ENCODE data around the gene NELFE.
"Not testable (repeated sequence)": the region's sequence is repeated elsewhere in the genome, so short reads cannot be mapped to it uniquely, and the experiment has no call there.

Gene NELFE

DNA sequence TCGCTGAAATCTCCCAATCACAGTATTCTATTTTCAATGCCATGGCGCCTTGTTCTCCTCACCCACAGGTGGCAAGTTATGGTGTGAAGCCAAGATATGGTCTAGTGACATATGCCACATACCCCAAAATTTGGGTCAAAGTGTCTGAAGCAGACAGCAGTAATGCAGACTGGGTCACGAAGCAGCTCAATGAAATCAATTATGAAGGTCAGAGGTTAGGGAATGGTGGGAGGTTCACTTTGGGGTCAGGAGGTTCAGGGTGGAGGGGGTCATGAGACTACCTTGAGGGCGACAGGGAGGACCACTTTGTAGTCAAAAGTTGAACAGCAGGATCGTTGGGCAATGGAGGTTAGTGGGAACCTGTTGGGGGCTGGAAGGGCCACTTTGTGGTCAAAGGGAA, 10.5 kb downstream of the NELFE start:
- no peak for DNase-seq

- DNase-seq, result no peak
These were observed 10.9 kb downstream of the NELFE start for GRCh38 chr6:31947864-31948263.

GRCh38 chr6:31947070-31947675, 11.6 kb downstream of the NELFE start:
- no peak for DNase-seq

GRCh38 chr6:31946370-31946885, 12.3 kb downstream of the NELFE start:
- no peak for DNase-seq

DNA sequence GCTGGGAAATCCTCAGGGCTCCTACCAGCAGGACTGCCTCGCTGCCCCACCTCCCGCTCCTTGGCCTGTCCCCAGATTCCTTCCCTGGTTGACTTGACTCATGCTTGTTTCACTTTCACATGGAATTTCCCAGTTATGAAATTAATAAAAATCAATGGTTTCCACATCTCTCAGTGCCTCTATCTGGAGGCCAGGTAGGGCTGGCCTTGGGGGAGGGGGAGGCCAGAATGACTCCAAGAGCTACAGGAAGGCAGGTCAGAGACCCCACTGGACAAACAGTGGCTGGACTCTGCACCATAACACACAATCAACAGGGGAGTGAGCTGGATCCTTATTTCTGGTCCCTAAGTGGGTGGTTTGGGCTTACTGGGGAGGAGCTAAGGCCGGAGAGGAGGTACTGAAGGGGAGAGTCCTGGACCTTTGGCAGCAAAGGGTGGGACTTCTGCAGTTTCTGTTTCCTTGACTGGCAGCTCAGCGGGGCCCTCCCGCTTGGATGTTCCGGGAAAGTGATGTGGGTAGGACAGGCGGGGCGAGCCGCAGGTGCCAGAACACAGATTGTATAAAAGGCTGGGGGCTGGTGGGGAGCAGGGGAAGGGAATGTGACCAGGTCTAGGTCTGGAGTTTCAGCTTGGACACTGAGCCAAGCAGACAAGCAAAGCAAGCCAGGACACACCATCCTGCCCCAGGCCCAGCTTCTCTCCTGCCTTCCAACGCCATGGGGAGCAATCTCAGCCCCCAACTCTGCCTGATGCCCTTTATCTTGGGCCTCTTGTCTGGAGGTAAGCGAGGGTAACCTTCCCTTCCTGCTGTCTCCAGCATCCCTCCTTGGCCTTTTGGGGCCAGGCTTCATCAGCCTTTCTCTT, 13.0 kb downstream of the NELFE start, which contains the start of gene CFB:
TSS of gene CFB (plus strand) at position 589 of the 863 bp plus-strand sequence. CDS start at position 716, 127 bp downstream.
- peak; percentile 11 for DNase-seq

DNA sequence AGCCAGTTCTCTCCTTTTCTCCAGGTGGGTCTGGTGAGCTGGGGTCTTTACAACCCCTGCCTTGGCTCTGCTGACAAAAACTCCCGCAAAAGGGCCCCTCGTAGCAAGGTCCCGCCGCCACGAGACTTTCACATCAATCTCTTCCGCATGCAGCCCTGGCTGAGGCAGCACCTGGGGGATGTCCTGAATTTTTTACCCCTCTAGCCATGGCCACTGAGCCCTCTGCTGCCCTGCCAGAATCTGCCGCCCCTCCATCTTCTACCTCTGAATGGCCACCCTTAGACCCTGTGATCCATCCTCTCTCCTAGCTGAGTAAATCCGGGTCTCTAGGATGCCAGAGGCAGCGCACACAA, 13.6 kb downstream of the NELFE start:
- no peak for DNase-seq

DNA sequence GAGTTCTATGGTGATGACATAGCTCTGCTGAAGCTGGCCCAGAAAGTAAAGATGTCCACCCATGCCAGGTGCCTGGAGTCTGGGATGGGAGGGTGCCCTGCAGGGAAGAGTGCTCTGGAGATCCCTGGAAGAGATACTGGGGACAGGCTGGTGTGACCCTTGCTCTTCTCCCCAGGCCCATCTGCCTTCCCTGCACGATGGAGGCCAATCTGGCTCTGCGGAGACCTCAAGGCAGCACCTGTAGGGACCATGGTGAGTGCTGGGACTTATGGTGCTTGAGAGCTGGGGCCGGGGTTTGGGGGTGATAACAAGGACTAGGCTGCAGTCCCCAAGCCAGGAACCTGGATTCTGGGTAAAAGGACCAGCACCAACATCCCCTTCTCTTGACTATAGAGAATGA, 15.0 kb downstream of the NELFE start:
- DNase-seq, result no peak

- no peak for DNase-seq
These were observed 18.5 kb downstream of the NELFE start for GRCh38 chr6:31940256-31940664.

GRCh38 chr6:31935823-31936222, 22.9 kb downstream of the NELFE start:
- DNase-seq, result no peak

- no peak for DNase-seq
These were observed 23.8 kb downstream of the NELFE start for GRCh38 chr6:31935021-31935420.

DNA sequence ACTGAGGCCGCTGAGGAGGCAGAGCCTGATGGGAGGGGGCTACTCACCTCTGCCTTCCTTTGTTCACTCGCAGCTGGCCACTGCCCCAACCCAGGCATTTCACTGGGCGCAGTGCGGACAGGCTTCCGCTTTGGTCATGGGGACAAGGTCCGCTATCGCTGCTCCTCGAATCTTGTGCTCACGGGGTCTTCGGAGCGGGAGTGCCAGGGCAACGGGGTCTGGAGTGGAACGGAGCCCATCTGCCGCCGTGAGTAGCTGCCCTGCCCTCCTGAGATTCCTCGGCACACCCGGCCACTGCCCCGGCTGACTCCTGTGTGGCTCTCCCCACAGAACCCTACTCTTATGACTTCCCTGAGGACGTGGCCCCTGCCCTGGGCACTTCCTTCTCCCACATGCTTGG, 25.2 kb downstream of the NELFE start:
- no peak for DNase-seq

DNA sequence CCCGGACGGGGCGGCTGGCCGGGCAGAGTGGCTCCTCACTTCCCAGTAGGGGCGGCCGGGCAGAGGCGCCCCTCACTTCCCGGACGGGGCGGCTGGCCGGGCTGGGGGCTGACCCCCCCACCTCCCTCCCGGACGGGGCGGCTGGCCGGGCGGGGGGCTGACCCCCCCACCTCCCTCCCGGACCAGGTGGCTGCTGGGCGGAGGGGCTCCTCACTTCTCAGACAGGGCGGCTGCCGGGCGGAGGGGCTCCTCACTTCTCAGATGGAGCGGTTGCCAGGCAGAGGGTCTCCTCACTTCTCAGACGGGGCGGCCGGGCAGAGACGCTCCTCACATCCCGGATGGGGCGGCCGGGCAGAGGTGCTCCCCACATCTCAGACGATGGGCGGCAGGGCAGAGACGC, 26.6 kb downstream of the NELFE start:
- not testable (repeated sequence) for DNase-seq

GRCh38 chr6:31930962-31931361, 27.8 kb downstream of the NELFE start:
- DNase-seq, result no peak

- DNase-seq, result no peak
These were observed 30.2 kb downstream of the NELFE start for GRCh38 chr6:31928672-31928939.

GRCh38 chr6:31927863-31928671, 30.7 kb downstream of the NELFE start:
- no peak for DNase-seq

DNA sequence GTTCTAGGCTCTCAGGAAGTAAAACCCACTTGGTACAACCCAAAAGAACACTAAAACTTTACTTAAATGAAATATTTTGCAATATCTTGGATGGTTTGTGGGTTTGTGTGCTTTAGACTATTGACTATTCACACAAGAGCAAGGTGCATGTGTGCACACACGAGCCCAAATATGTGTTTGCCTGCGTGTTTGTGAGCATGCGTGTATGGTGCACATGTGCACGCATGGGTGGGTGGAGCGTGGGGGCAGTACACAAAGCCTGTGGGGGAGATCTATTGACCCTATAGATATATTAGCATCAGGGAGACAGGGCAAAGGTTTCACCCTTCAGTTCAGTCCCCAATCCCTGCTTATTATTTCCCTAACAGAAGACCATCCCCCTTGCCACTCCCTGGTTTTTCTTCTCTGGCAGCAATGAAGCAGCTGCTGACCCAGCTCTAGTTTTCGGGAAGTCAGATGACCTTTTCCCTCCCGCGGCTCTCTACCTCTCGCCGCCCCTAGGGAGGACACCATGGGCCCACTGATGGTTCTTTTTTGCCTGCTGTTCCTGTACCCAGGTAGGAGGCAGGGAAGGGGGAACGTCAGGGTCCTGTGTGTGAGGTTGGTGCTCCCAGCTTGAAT, 31.4 kb downstream of the NELFE start, which contains the start of gene C2:
TSS of gene C2 (plus strand) at position 476 of the 621 bp plus-strand sequence. CDS start at position 512, 36 bp downstream.
- no peak for DNase-seq

- DNase-seq, result peak; percentile 48
These were observed 35.8 kb downstream of the NELFE start for GRCh38 chr6:31922942-31923341.

GRCh38 chr6:31920811-31921210, 38.0 kb downstream of the NELFE start:
- no peak for DNase-seq

GRCh38 chr6:31919624-31920303, 39.0 kb downstream of the NELFE start:
- DNase-seq, result no peak

DNA sequence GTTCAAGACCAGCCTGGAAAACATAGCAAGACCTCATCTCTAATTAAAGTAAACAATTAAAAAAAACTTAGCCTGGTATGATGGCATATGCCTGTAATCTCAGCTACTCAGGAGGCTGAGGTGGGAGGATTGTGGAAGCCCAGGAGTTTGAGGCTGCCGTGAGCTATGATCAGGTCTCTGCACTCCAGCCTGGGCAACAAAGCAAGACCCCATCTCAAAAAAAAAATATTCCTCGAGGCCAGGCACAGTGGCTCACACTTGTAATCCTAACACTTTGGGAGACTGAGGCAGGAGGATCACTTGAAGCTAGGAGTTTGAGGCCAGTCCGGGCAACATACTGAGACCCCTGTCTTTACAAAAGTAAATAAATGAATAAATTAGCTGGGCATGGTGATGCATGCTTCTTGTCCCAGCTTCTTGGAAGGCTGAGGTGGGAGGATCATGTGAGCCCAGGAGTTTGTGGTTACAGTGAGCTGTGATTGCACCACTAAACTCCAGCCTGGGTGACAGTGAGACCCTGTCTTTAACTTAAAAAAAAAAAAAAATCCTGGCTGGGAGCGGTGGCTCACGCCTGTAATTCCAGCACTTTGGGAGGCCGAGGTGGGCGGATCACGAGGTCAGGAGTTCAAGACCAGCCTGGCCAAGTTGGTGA, 40.6 kb downstream of the NELFE start:
- no peak for DNase-seq

- no peak for DNase-seq
These were observed 43.0 kb downstream of the NELFE start for GRCh38 chr6:31915756-31916155.

GRCh38 chr6:31915351-31915750, 43.4 kb downstream of the NELFE start:
- no peak for DNase-seq

Measured in activated CD4-positive, alpha-beta T cell treated with anti-CD3 and anti-CD28 coated beads for 48 hours (primary cell).